ENCODE results near the gene TEAD3. TPM values are rescaled to one million over a fixed set of nuclear protein-coding genes. Genes with fewer than 3 reads are reported as not detected.
A peak's percentile ranks its signal among the peaks of the same experiment; 100 is the strongest.

Gene TEAD3
- total RNA-seq, 2 experiments from 2014 or later: 0.13 to 0.23 TPM

DNA sequence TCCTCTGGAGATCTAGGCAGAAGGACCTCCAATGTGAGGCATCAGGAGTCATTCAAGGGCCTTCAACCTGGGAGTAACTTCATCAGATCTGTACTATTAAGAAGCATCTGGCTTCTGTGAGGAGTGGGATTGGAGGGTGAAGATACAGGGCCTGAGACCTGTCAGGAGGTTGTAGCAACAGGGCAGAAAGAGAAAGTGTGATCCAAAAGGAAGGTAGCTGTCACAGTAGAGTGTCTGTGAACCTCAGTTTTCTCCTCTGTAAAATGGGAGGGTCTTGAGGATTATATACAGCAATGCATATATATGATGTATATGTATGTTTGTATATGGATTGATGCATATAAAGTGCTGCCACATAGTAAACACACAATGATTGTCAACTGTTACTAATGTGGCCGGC is 31.2 kb downstream of the TEAD3 start:
- Mint-ChIP-seq H3K4me1 (peaks cover 21% of the 10 kb centered on the region), H3K36me3 (ENCODE audit: low read depth) (peaks cover 53% of the 10 kb centered on the region), H3K27me3 (no peaks in the 10 kb centered on the region), H3K9me3 (no peaks in the 10 kb centered on the region), H3K27ac (no peak overlapping the region), H3K4me3 (no peak overlapping the region)
- ChIA-PET POLR2A (interaction anchor here (1.1 to 1.7 kb wide), 3 partner anchors 13 to 164 kb away, joined by 3 to 5 read pairs (median 5); partner anchors contain the start of genes FANCE and PPARD), CTCF (interaction anchor here (1.4 to 6.9 kb wide), 5 partner anchors 15 to 169 kb away, joined by 3 to 59 read pairs (median 16); partner anchors contain the start of genes DEF6 and FANCE)
- no peak for DNase-seq

- no peaks in the 10 kb centered on the region for H3K9me3 Mint-ChIP-seq
- H3K36me3 Mint-ChIP-seq (ENCODE audit: low read depth): peaks cover 43% of the 10 kb centered on the region
- no peaks in the 10 kb centered on the region for H3K27me3 Mint-ChIP-seq
- no peak for DNase-seq
- H3K27ac Mint-ChIP-seq: no peak overlapping the region
- POLR2A ChIA-PET: interaction anchor here (1.0 kb wide), 1 partner anchor 55 kb away, joined by 3 read pairs; no protein-coding TSS in a partner anchor
- CTCF ChIA-PET: interaction anchor here (1.2 to 6.9 kb wide), 4 partner anchors 9 to 166 kb away, joined by 3 to 59 read pairs (median 4); partner anchors contain the start of genes DEF6 and FANCE
- H3K4me3 Mint-ChIP-seq: no peak overlapping the region
- peaks cover 9% of the 10 kb centered on the region for H3K4me1 Mint-ChIP-seq
Observed at GRCh38 chr6:35463292-35463691, 33.6 kb downstream of the TEAD3 start.

GRCh38 chr6:35461270-35461669 is 35.6 kb downstream of the TEAD3 start:
- no peaks in the 10 kb centered on the region for H3K4me1 Mint-ChIP-seq
- no peaks in the 10 kb centered on the region for H3K9me3 Mint-ChIP-seq
- H3K36me3 Mint-ChIP-seq (ENCODE audit: low read depth): peaks cover 40% of the 10 kb centered on the region
- H3K27me3 Mint-ChIP-seq: no peaks in the 10 kb centered on the region
- no peak overlapping the region for H3K4me3 Mint-ChIP-seq
- no peak for DNase-seq
- no peak overlapping the region for H3K27ac Mint-ChIP-seq
- CTCF ChIA-PET: no interaction called here
- POLR2A ChIA-PET: no interaction called here

DNA sequence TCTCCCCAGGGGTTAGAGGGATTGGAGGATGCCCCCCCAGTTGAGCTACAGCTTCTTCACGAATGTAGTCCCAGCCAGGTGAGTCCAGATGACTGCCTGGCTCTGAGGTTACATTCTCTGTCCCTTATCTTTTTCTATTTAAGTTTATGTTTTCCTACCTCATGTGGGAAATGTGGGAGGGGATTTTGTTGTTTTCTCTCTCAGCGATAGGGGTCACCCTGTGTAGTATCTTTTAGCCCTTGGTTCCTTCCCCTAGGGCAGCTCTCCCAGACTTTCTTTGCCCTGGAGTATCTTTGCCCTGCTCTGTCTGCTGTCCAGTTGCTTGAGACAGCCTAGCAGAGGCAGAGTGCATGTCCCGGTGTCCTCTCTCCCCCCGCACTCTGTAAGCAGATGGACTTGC is 39.0 kb downstream of the TEAD3 start:
- Mint-ChIP-seq H3K4me3 (no peak overlapping the region), H3K9me3 (no peaks in the 10 kb centered on the region), H3K4me1 (peaks cover 20% of the 10 kb centered on the region), H3K27ac (no peak overlapping the region), H3K27me3 (no peaks in the 10 kb centered on the region), H3K36me3 (ENCODE audit: low read depth) (peaks cover 41% of the 10 kb centered on the region)
- CTCF ChIA-PET: interaction anchor here (0.9 to 1.2 kb wide), 2 partner anchors 8 to 11 kb away, joined by 3 read pairs; no protein-coding TSS in a partner anchor
- POLR2A ChIA-PET: interaction anchor here (4.0 kb wide), 1 partner anchor 10 kb away, joined by 18 read pairs; the partner anchor contains the start of gene RPL10A
- no peak for DNase-seq

DNA sequence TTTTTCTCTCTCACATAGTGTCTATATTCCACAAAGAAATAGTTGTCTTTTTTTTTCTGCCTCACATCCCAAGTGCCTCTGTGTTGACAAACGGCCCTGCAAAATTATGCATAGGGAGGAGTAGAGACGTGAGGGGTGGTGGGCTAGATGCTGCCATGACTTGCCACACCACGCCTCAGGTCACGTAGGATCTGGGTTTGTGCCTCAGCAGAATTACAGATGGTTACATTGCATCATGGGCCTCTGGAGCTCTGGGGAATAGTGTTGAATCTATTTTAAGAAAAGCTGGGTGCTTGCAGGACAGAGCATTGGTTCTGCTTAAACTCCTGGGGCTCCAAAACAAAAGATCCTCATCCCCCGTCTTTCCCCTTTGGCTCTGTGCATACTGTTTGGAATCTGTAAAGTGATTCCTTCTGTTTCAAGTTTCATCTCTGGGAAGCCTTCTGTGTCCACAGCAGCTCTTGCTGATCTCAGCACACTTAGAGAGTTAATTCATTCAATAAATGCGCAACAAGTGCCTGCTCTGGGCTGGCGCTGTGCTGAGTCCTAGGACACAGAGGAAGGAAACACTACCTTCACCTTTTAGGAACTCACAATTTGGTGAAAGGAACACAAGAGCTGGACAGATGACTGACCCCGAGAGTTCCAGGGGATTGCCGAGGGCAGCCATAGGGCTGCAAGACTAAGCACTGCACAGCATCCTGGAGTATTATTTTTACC is 42.3 kb downstream of the TEAD3 start:
- Mint-ChIP-seq H3K4me3 (no peak overlapping the region), H3K27ac (no peak overlapping the region), H3K27me3 (peaks cover 5% of the 10 kb centered on the region), H3K36me3 (ENCODE audit: low read depth) (peaks cover 25% of the 10 kb centered on the region), H3K4me1 (peaks cover 34% of the 10 kb centered on the region), H3K9me3 (no peaks in the 10 kb centered on the region)
- ChIA-PET POLR2A (interaction anchor here (6.9 kb wide), 1 partner anchor 14 kb away, joined by 44 read pairs; the partner anchor contains the start of gene RPL10A), CTCF (interaction anchor here (1.0 kb wide), 1 partner anchor 161 kb away, joined by 3 read pairs; no protein-coding TSS in a partner anchor)
- DNase-seq: no peak

- peak overlapping the region; percentile 82 for H3K4me3 Mint-ChIP-seq
- H3K9me3 Mint-ChIP-seq: no peaks in the 10 kb centered on the region
- H3K27me3 Mint-ChIP-seq: peaks cover 5% of the 10 kb centered on the region
- DNase-seq: no peak
- ChIA-PET CTCF (interaction anchor here (1.4 to 8.8 kb wide), 5 partner anchors 12 to 158 kb away, joined by 4 to 168 read pairs (median 59); partner anchors contain the start of genes DEF6, PPARD and RPL10A), POLR2A (interaction anchor here (0.7 to 6.9 kb wide), 7 partner anchors 12 to 468 kb away, joined by 3 to 44 read pairs (median 5); partner anchors contain the start of genes RPL10A and SRPK1)
- peak overlapping the region; percentile 42 for H3K27ac Mint-ChIP-seq
- H3K4me1 Mint-ChIP-seq: peaks cover 38% of the 10 kb centered on the region
- peaks cover 19% of the 10 kb centered on the region for H3K36me3 Mint-ChIP-seq (ENCODE audit: low read depth)
Observed at GRCh38 chr6:35453236-35453635, 43.6 kb downstream of the TEAD3 start.

DNA sequence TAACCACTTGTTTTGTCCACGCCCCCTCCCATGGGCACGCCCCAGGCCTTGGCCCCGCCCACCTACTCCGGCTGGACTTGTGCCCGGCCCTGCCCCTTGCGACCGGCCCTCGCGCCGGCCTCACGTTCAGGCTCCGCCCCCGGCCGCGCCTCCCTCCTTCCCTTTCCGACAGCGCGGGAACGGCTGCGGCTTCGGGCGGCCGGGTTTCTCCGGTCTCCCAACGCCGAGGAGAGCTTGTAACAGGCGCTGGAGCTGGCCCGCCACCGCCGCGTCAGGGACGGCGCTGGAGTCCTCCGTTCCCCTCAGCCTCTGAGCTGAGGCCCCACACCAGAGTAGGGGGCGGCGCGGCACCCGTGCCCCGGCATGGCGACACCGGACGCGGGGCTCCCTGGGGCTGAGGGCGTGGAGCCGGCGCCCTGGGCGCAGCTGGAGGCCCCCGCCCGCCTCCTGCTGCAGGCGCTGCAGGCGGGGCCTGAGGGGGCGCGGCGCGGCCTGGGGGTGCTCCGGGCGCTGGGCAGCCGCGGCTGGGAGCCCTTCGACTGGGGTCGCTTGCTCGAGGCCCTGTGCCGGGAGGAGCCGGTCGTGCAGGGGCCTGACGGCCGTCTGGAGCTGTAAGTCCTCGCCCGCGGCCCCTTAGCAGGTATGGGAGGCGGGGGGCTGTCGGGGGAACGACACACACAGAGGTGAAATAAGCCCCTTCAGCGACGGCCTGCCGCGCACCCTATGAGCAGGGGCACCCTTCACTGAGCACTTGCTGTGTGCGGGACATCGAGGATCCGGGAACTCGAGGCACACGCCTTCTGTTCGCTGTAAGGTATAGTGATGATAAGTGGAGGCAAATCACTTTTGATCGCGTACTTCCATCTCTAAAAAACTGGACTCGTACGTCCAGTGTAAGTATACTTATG is 44.4 kb downstream of the TEAD3 start, which contains the start of gene FANCE:
Gene FANCE, plus strand, starts transcription at position 156 of the 908 bp plus-strand sequence. Its CDS starts 208 bp downstream, at position 364.
- no peaks in the 10 kb centered on the region for H3K9me3 Mint-ChIP-seq
- ChIA-PET POLR2A (interaction anchor here (0.7 to 6.9 kb wide), 12 partner anchors 13 to 194 kb away, joined by 3 to 44 read pairs (median 4); partner anchors contain the start of genes DEF6 and RPL10A), CTCF (interaction anchor here (0.9 to 8.8 kb wide), 14 partner anchors 13 to 157 kb away, joined by 3 to 168 read pairs (median 6); partner anchors contain the start of genes DEF6, PPARD and RPL10A)
- DNase-seq: peak; percentile 95
- H3K36me3 Mint-ChIP-seq (ENCODE audit: low read depth): peaks cover 12% of the 10 kb centered on the region
- peaks cover 5% of the 10 kb centered on the region for H3K27me3 Mint-ChIP-seq
- H3K27ac Mint-ChIP-seq: peak within 1 kb of the TSS; percentile 42
- peak within 1 kb of the TSS; percentile 82 for H3K4me3 Mint-ChIP-seq
- H3K4me1 Mint-ChIP-seq: peaks cover 38% of the 10 kb centered on the region

- Mint-ChIP-seq H3K27ac (no peak overlapping the region), H3K9me3 (no peaks in the 10 kb centered on the region), H3K4me1 (peaks cover 38% of the 10 kb centered on the region), H3K36me3 (ENCODE audit: low read depth) (peaks cover 12% of the 10 kb centered on the region), H3K27me3 (peaks cover 5% of the 10 kb centered on the region), H3K4me3 (peak overlapping the region; percentile 80)
- CTCF ChIA-PET: interaction anchor here (0.7 to 8.8 kb wide), 16 partner anchors 14 to 286 kb away, joined by 3 to 168 read pairs (median 5); partner anchors contain the start of genes DEF6, PPARD and RPL10A
- POLR2A ChIA-PET: interaction anchor here (0.8 to 6.9 kb wide), 15 partner anchors 14 to 193 kb away, joined by 3 to 44 read pairs (median 4); partner anchors contain the start of genes DEF6, PPARD and RPL10A
- no peak for DNase-seq
Observed at GRCh38 chr6:35451354-35452182, 45.3 kb downstream of the TEAD3 start.

- CTCF ChIA-PET: interaction anchor here (0.9 to 8.8 kb wide), 32 partner anchors 8 to 209 kb away, joined by 3 to 168 read pairs (median 5); partner anchors contain the start of genes DEF6, PPARD, RPL10A and ZNF76
- peaks cover 44% of the 10 kb centered on the region for H3K4me1 Mint-ChIP-seq
- POLR2A ChIA-PET: interaction anchor here (0.9 to 6.9 kb wide), 10 partner anchors 19 to 162 kb away, joined by 4 to 44 read pairs (median 4); partner anchors contain the start of genes DEF6, PPARD and RPL10A
- H3K9me3 Mint-ChIP-seq: no peaks in the 10 kb centered on the region
- DNase-seq: peak; percentile 45
- H3K27ac Mint-ChIP-seq: no peak overlapping the region
- H3K4me3 Mint-ChIP-seq: no peak overlapping the region
- peaks cover 5% of the 10 kb centered on the region for H3K27me3 Mint-ChIP-seq
- H3K36me3 Mint-ChIP-seq (ENCODE audit: low read depth): no peaks in the 10 kb centered on the region
Observed at GRCh38 chr6:35449287-35449881, 47.5 kb downstream of the TEAD3 start.

DNA sequence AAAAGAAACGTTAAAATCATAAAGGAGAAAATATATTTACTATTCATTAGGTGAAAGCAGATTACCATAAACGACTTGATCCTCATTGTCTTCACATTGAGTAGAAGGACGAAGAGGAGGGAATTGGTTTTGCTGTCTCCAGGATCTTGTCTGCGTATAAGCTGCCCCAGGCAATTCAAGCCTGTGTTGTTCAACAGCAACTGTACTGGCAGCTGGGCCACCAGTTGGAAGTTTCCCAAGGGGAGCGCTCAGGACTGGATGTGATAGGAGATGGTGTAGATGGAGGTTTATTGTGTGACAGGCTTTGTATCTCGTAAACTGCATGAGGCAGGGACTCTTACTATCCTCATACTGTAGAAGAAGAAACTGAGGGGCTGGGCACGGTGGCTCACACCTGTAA is 48.7 kb downstream of the TEAD3 start:
- no peak overlapping the region for H3K27ac Mint-ChIP-seq
- H3K4me3 Mint-ChIP-seq: no peak overlapping the region
- peaks cover 33% of the 10 kb centered on the region for H3K4me1 Mint-ChIP-seq
- CTCF ChIA-PET: interaction anchor here (0.7 to 8.8 kb wide), 10 partner anchors 17 to 1742 kb away, joined by 3 to 168 read pairs (median 19); partner anchors contain the start of genes ARMC12, DEF6, PPARD and RPL10A
- H3K9me3 Mint-ChIP-seq: no peaks in the 10 kb centered on the region
- no peak for DNase-seq
- POLR2A ChIA-PET: interaction anchor here (1.3 to 1.6 kb wide), 3 partner anchors 23 to 151 kb away, joined by 6 to 8 read pairs (median 8); partner anchors contain the start of genes DEF6 and PPARD
- H3K27me3 Mint-ChIP-seq: peaks cover 5% of the 10 kb centered on the region
- H3K36me3 Mint-ChIP-seq (ENCODE audit: low read depth): no peaks in the 10 kb centered on the region

GRCh38 chr6:35445691-35446090 is 51.2 kb downstream of the TEAD3 start:
- Mint-ChIP-seq H3K27me3 (no peaks in the 10 kb centered on the region), H3K4me3 (no peak overlapping the region), H3K36me3 (ENCODE audit: low read depth) (no peaks in the 10 kb centered on the region), H3K9me3 (no peaks in the 10 kb centered on the region), H3K4me1 (peaks cover 17% of the 10 kb centered on the region), H3K27ac (no peak overlapping the region)
- peak; percentile 66 for DNase-seq
- POLR2A ChIA-PET: interaction anchor here (1.2 to 1.3 kb wide), 2 partner anchors 148 to 153 kb away, joined by 3 to 5 read pairs; partner anchors contain the start of gene DEF6
- CTCF ChIA-PET: interaction anchor here (1.0 to 8.8 kb wide), 6 partner anchors 22 to 187 kb away, joined by 3 to 168 read pairs (median 6); partner anchors contain the start of genes DEF6, PPARD, RPL10A and ZNF76
